GM10248 (cell line): ENCODE results near the gene GAMT.

Experiments used
- CTCF ChIA-PET: fragments of 300-600 bp; sonication (Branson Sonifier 250); formaldehyde crosslinking; extraction: SDS; loops from one replicate; lab custom pipeline; 2021; ENCODE audit warnings: antibody characterized with exemption; lab: Yijun Ruan, JAX
- POLR2A ChIA-PET: fragments of 350-650 bp; sonication (Branson Sonifier 250); formaldehyde crosslinking; extraction: SDS; loops from one replicate; lab custom pipeline; 2020; ENCODE audit warnings: antibody characterized with exemption; lab: Yijun Ruan, JAX
- DNase-seq: peaks from one replicate; pipeline ENCODE4 v3.0.0; 2012; ENCODE audit errors: extremely low spot score
- TF ChIP-seq, protein P1 (sequence below): IDR thresholded peaks from 2 replicates; pipeline ENCODE4 v1.5.1; 2012; ENCODE audit warnings: mild to moderate bottlenecking, low read depth; ENCODE audit errors: extremely low read depth, missing control alignments, control extremely low read depth

Gene GAMT

DNA sequence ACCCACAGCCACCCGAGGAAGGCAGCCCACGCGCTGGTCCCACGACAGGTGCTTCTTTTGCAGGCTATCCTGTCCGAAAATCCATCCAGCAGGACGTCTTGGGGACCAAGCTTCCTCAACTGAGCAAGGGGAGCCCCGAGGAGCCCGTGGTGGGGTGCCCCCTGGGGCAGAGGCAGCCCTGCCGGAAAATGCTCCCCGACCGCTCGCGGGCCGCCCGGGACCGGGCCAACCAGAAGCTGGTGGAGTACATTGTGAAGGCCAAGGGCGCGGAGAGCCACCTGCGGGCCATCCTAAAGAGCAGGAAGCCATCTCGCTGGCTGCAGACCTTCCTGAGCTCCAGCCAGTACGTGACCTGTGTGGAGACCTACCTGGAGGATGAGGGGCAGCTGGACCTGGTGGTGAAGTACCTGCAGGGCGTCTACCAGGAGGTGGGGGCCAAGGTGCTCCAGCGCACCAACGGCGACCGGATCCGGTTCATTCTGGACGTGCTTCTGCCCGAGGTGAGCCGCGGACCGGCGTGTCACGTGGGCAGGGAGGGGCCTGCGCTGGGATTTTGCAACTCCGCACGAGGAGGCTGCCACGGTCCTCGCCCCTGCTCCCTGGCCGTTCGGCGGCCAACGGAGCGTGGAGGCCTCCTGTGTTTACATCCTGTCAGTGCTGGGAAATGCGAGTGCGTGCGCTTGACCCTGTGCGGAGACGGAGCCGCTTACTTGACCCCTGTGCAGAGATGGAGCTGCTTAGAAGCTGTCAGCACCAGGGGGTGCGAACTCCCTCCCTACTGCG, 30.6 kb downstream of the GAMT start:
- TF ChIP-seq, protein P1, sequence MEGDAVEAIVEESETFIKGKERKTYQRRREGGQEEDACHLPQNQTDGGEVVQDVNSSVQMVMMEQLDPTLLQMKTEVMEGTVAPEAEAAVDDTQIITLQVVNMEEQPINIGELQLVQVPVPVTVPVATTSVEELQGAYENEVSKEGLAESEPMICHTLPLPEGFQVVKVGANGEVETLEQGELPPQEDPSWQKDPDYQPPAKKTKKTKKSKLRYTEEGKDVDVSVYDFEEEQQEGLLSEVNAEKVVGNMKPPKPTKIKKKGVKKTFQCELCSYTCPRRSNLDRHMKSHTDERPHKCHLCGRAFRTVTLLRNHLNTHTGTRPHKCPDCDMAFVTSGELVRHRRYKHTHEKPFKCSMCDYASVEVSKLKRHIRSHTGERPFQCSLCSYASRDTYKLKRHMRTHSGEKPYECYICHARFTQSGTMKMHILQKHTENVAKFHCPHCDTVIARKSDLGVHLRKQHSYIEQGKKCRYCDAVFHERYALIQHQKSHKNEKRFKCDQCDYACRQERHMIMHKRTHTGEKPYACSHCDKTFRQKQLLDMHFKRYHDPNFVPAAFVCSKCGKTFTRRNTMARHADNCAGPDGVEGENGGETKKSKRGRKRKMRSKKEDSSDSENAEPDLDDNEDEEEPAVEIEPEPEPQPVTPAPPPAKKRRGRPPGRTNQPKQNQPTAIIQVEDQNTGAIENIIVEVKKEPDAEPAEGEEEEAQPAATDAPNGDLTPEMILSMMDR, result no peak
- no peak for DNase-seq
- CTCF ChIA-PET, result interaction anchor here (0.8 to 7.6 kb wide), 6 partner anchors 12 to 126 kb away, joined by 3 to 87 read pairs (median 11); partner anchors contain the start of gene NDUFS7
- POLR2A ChIA-PET, result no interaction called here

DNA sequence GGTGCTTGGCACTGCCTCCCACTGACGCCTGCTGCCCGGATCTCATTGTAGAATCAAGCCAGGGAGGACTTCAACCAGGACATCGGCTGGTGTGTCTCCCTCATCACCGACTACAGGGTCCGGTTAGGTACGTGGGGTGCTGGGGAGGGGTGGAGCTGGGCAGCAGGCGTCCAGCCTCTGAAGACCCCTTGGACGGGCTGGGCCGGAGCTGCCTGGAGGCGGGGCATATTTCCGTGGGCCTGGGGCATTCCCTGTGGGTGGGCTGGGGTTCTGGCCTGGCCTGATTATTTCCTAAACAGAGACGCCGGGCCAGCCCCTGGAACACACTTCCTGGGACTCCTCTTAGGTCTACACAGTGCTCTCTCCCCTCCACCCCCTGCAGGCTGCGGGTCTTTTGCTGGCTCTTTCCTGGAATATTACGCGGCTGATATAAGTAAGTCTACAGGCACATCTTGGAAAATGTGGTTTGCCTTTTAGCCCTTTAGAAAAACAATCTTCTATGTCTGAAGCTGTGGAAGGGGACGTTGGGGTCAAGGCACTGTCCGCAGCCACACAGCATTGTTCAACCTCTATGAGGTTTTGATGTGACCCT, 32.0 kb downstream of the GAMT start:
- DNase-seq, result no peak
- TF ChIP-seq, protein P1, result no peak
- ChIA-PET POLR2A (no interaction called here), CTCF (interaction anchor here (5.1 to 7.6 kb wide), 2 partner anchors 54 to 90 kb away, joined by 47 to 87 read pairs; no protein-coding TSS in a partner anchor)

DNA sequence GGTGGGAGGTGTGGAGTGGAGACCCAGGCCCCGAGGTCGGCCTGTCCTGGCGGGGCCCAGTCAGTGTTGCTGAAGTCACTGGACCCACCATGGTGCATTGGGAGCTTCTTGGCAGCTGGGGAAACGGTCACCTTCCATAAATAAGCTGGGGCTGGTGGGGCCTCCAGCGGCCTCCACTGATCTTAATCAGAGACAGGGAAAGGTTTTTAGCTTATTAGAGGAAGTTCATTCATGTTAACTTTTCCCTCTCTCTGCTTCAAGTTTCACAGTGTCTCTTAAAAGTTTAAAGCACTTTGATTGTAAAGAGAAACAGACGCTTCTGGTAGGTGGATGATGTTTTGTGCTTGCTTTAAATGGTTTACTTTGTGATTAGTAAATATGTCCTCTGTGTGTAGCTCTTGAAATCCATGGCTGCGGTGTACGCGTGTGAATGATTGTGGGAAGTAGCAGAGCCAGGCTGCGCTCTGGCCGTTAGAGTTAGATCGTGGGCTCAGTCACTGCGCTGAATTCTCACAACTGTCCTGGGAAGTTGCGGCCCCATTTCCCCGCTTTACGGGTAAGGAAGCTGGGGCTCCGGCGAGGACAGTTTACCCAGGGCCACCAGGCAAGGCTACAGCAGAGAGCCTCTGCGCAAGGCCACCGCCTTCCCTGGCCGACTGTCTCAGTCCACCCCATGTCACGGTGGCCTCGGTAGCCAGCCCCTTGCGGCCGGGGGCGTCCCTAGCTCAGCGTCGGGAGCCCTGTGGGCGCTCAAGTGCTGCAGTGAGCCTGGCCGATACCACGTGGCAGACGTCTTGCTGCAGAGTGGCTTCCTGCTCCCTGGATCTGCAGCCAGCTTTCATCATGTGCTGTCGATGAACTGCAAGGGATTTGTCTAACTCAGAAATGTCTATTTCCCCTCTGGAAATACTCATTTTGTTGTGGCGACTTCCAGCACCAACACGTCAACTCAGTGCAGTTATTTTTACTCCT, 34.2 kb downstream of the GAMT start:
- CTCF ChIA-PET, result interaction anchor here (1.5 to 1.6 kb wide), 2 partner anchors 88 to 123 kb away, joined by 6 to 8 read pairs; no protein-coding TSS in a partner anchor
- POLR2A ChIA-PET, result no interaction called here

DNA sequence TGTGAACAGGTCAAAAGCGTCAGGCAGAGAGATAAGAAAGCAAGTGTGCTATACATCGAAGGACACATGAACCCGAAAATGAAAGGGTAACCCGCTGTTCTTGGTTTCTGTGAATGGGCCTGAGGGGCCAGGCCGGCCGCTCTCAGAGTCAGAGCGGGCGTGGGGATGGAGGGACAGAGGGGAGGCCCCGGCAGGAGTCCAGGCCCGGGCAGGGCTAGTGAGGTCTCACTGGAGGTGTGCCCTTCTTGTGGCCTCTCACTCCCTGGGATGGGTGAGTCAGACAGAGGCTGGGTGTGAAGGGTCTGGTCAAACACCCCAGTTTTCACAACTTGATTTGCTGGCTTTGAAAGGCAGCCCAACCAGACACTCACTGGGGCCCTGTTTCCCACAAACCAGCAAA, 35.0 kb downstream of the GAMT start:
- no peak for DNase-seq
- ChIA-PET POLR2A (no interaction called here), CTCF (interaction anchor here (1.5 to 1.6 kb wide), 2 partner anchors 87 to 122 kb away, joined by 6 to 8 read pairs; no protein-coding TSS in a partner anchor)
- TF ChIP-seq, protein P1, result no peak

More for the DNA sequence above, 34.2 kb downstream of the GAMT start:
- no peak for DNase-seq
- TF ChIP-seq, protein P1, result no peak

DNA sequence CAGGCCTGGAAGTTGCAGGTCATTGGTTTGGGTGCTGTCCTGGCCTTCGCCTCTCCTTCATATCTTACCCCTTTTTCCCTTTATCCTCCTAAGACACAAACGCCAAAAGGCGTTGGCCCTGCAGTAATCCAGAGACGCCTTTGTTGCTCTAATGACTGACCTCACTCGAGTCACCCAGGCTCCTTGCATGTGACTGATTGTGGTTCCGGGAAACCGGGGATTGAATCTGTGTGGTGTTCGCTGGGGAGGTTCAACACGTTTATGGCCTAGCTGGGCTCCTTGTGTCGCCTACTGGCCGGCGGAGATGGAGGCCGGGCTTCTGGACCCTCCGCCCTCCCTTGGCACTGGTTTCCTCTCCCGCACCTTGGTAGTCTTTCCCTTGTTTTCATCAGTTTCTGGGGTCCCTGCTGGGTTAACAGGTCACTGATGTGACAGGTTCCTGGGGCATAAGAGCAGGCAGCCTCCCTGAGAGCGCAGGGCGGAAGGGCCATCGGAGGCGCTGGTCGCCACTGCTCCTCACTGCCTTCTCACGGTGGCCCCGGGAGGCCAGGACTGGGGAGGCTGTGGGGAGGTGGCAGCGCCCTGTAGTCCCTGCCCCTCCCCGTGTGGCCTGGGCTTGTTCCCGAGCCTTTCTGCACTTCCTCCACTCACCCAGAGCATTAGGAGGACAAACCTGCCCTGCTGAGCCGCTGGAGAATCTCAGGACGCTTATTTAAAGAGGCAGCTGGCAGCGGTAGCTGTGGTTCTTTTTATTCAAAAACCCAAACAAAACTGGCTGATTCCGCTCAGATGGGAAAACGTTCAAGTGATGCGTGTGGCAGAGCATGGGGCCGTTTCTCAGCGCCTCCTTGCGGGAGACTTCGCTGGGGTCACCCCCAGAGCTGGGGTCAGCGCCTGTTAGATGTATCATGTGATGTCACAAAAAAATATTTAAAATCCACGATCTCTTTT, 35.7 kb downstream of the GAMT start:
- TF ChIP-seq, protein P1, result no peak
- POLR2A ChIA-PET, result no interaction called here
- CTCF ChIA-PET, result interaction anchor here (1.2 to 2.4 kb wide), 2 partner anchors 7 to 11 kb away, joined by 3 to 6 read pairs; a partner anchor contains a TSS
- DNase-seq, result no peak
